ENCODE results near the gene GALNT6. TPM values are rescaled to one million over a fixed set of nuclear protein-coding genes. Genes with fewer than 3 reads are reported as not detected.
A peak's percentile ranks its signal among the peaks of the same experiment; 100 is the strongest.

Gene GALNT6
- total and polyA plus RNA-seq, 12 donors = 0.15 to 6.3 (median 0.81) TPM

DNA sequence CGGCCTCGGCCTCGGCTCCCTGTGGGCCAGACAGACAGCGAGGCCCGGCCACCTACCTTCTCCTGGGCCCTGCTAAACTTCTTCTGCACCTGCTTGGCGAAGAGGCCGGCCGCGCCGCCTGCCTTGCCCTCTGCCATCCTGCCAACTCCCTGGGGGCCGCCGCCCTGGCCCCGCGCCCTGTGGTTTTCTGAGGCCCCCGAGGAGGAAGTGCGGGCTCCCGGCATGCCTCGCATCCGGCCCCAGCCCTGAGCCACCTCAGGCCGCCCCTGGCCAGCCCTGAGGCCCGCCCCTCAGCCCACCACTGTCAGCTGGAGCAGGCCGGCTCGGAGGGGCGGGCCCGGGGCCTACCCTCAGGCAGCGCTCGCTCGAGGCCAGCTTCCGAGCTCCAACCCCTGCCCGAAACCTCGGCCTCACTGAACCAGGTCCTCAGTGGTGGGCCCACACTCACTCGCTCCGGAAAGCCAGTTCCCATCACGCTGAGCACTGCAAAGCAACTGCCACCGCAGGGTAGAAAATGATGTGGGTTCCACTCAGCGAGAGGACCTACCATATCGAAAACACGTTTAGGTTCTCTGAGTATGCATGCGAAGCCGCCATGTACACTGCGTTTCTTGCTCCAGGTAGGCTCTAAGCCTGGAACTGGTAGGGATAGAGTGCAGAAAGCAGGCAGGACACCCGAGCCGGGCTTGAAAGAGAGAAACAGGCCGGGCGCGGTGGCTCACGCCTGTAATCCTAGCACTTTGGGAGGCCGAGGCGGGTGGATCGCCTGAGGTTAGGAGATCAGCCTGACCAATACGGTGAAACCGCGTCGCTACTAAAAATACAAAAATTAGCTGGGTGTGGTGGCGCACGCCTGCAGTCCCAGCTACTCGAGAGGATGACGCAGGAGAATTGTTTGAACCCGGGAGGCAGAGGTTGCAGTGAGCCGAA lies 67.0 kb downstream of the GALNT6 start, which contains the start of gene BIN2:
Gene BIN2, minus strand, starts transcription at position 209 of the 930 bp plus-strand sequence. Its CDS starts 72 bp downstream, at position 137.
- no peaks in the 10 kb centered on the region for H3K36me3 ChIP-seq
- H3K9me3 ChIP-seq = no peaks in the 10 kb centered on the region
- no peaks in the 10 kb centered on the region for H3K27me3 ChIP-seq
- peak within 1 kb of the TSS in 5 of 10 donors; percentile 39 to 99 (median 58) for H3K27ac ChIP-seq
- ATAC-seq (peak; percentile 43 to 72 (median 61)), DNase-seq (peak; percentile 20 to 65)
- TF ChIP-seq, protein P1, sequence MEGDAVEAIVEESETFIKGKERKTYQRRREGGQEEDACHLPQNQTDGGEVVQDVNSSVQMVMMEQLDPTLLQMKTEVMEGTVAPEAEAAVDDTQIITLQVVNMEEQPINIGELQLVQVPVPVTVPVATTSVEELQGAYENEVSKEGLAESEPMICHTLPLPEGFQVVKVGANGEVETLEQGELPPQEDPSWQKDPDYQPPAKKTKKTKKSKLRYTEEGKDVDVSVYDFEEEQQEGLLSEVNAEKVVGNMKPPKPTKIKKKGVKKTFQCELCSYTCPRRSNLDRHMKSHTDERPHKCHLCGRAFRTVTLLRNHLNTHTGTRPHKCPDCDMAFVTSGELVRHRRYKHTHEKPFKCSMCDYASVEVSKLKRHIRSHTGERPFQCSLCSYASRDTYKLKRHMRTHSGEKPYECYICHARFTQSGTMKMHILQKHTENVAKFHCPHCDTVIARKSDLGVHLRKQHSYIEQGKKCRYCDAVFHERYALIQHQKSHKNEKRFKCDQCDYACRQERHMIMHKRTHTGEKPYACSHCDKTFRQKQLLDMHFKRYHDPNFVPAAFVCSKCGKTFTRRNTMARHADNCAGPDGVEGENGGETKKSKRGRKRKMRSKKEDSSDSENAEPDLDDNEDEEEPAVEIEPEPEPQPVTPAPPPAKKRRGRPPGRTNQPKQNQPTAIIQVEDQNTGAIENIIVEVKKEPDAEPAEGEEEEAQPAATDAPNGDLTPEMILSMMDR (IDR thresholded peaks at IDR 0.05) = no peak
- intact Hi-C loops (cut with DNase I) = no loop called here
- 88 to 93% methylated on average over 60 of the region's 60 CpGs for WGBS, 2 donors
- H3K4me3 ChIP-seq = peak within 1 kb of the TSS in 6 of 10 donors; percentile 27 to 70 (median 38)
- peaks cover 0 to 84% (median 0%) of the 10 kb centered on the region in 9 donors for H3K4me1 ChIP-seq

DNA sequence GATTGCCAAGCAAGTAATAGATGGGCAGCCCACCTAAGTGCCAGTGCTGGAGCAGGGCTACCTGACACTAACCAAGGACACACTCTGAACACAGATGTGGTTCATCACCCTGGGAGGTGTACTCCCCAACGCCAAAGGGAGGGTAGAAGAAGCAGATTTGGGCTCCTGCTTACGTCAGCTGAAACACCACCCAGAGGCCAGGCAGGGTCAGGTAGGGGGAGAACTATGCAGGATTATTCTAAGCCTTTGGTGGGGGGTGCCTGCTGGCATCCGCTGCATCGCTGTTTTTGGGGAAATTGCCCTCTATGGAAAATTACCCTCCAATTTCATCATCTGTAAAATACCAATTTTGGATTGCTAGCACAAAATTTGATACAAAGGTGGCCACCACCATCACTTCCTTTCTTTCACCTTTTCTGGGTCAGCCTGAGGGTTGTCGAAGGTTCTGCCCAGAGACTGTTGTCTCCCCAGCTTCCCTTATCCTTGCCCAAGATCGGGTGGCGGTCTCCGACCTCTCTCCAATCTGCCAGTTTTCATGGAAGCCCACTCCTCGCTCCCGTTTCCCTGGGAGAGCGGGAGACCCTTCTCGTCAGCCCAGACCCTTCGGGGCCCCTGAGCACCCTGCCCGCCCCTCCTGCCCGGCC lies 67.8 kb downstream of the GALNT6 start:
- H3K27me3 ChIP-seq = no peaks in the 10 kb centered on the region
- peak overlapping the region in 6 of 10 donors; percentile 27 to 70 (median 38) for H3K4me3 ChIP-seq
- peak overlapping the region in 5 of 10 donors; percentile 39 to 99 (median 58) for H3K27ac ChIP-seq
- peaks cover 0 to 84% (median 0%) of the 10 kb centered on the region in 9 donors for H3K4me1 ChIP-seq
- intact Hi-C loops (cut with DNase I) = no loop called here
- H3K36me3 ChIP-seq = no peaks in the 10 kb centered on the region
- TF ChIP-seq, protein P1 (IDR thresholded peaks at IDR 0.05) = no peak
- ATAC-seq = peak in 3 of 8 donors; percentile 6 to 32 (median 18)
- WGBS, 2 donors = 85 to 88% methylated on average over 15 of the region's 15 CpGs
- no peak for DNase-seq
- H3K9me3 ChIP-seq = no peaks in the 10 kb centered on the region

DNA sequence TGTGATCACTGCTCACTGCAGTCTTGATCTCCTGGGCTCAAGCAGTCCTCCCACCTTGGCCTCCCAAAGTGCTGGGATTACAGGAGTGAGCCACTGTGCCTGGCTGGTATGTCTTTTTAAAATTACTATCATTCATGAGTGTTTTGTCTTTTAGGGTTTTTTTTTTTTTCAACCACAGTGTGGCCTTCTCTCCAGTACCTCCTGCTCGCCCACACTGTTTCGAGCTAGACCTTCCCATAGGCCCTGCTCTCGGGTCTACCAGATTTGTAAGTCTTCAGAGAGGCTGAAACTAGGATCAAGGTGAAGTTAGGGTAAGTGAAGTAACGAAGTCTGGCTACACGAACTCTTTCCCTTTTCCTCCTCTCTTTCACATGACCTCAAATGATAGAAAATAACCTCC lies 68.8 kb downstream of the GALNT6 start:
- H3K4me1 ChIP-seq = peaks cover 0 to 82% (median 0%) of the 10 kb centered on the region in 9 donors
- H3K9me3 ChIP-seq = no peaks in the 10 kb centered on the region
- ATAC-seq (no peak), DNase-seq (no peak)
- peak overlapping the region in 2 of 10 donors; percentile 15 to 99 for H3K27ac ChIP-seq
- intact Hi-C loops (cut with DNase I) = no loop called here
- WGBS, 2 donors = 83 to 86% methylated on average over 5 of the region's 5 CpGs
- peak overlapping the region in 1 of 10 donors; percentile 70 for H3K4me3 ChIP-seq
- TF ChIP-seq, protein P1 (IDR thresholded peaks at IDR 0.05) = no peak
- H3K36me3 ChIP-seq = peaks cover 0 to 3% (median 0%) of the 10 kb centered on the region in 9 donors
- H3K27me3 ChIP-seq = no peaks in the 10 kb centered on the region

DNA sequence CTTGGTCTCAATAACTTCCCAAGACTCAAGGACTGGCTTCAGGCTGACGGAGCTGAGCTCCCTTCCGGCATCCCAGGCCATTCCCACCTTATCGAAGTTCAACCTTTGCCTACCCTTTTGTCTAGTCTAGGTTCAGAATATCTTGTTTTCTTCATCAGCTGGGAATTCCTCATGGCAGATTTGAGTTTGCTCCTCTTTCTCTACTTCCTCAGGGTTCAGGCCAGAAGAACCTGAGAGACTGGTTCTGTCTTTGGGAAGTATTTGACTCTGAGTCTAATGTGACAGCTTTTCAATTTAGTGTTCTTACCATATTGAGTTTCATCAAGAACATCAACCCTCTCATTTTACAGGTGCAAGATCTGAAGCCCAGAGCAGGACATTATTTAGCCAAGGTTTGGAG lies 69.3 kb downstream of the GALNT6 start:
- peaks cover 0 to 3% (median 0%) of the 10 kb centered on the region in 9 donors for H3K36me3 ChIP-seq
- H3K27ac ChIP-seq = peak overlapping the region in 1 of 10 donors; percentile 99
- H3K4me3 ChIP-seq = peak overlapping the region in 1 of 10 donors; percentile 70
- peaks cover 0 to 80% (median 0%) of the 10 kb centered on the region in 9 donors for H3K4me1 ChIP-seq
- ATAC-seq (no peak), DNase-seq (no peak)
- intact Hi-C loops (cut with DNase I) = no loop called here
- WGBS, 2 donors = 78 to 87% methylated on average over 3 of the region's 3 CpGs
- no peaks in the 10 kb centered on the region for H3K9me3 ChIP-seq
- TF ChIP-seq, protein P1 (IDR thresholded peaks at IDR 0.05) = no peak
- H3K27me3 ChIP-seq = no peaks in the 10 kb centered on the region
